ENCODE results near the gene RNF166.

The RNF166 gene

GRCh38 chr16:88650749-88651275 lies 55.4 kb downstream of the RNF166 start, which contains the start of gene CYBA:
CYBA (minus strand) TSS chr16:88651053; CDS start chr16:88651013, 40 bp downstream.
- DNase-seq, result peak; percentile 62

GRCh38 chr16:88649924-88650748 lies 56.1 kb downstream of the RNF166 start:
- no peak for DNase-seq

- DNase-seq, result no peak
Measured at GRCh38 chr16:88649195-88649923, 56.8 kb downstream of the RNF166 start.

GRCh38 chr16:88647178-88648070 lies 58.8 kb downstream of the RNF166 start:
- no peak for DNase-seq

Measured in fibroblast of skin of right biceps (primary cell).